Lower leg skin (tissue), 4 donors: ENCODE measurements around the gene CYSTM1. TPM values are rescaled to one million over a fixed set of nuclear protein-coding genes. Genes with fewer than 3 reads are reported as not detected.

ENCODE experiments used
- DNase-seq, 2 donors: peaks; one replicate each; pipeline ENCODE4 v3.0.0-alpha.2; 2019; ENCODE audit warnings: low spot score in 2 of 2
- H3K4me3 ChIP-seq: fragments of 200-600 bp; sonication (generic); 2 replicates; pipeline ENCODE4 v1.5.1; 2017; ENCODE audit warnings: mild to moderate bottlenecking, low read depth; ENCODE audit not compliant: poor library complexity, severe bottlenecking
- CTCF ChIP-seq, 3 donors: fragments of 450-650 bp; IDR thresholded peaks; one replicate each; pipeline ENCODE4 v1.5.1; 2016; ENCODE audit warnings: antibody characterized with exemption in 3 of 3, mild to moderate bottlenecking in 3 of 3, moderate library complexity in 2 of 3
- POLR2A ChIP-seq, 2 donors: fragments of 450-650 bp; IDR thresholded peaks; one replicate each; pipeline ENCODE4 v1.6.1; 2016 to 2017; ENCODE audit warnings: antibody characterized with exemption in 2 of 2, mild to moderate bottlenecking in 1 of 2, moderate library complexity in 1 of 2
- WGBS, 2 donors: methylation state at CpG; one replicate each; pipeline ENCODE4 v1.1.5; 2018; 5-methylcytosine and 5-hydroxymethylcytosine counted together
- intact Hi-C: fragments of 100-400 bp; cut with DNase I; formaldehyde crosslinking; loops from one replicate; pipeline ENCODE4 v1.15.0; 2023; ENCODE audit warnings: low total_unique reads
- total RNA-seq, 4 donors: library from RNA; depleted of rRNA; stranded (reverse); fragments of >200 nt; gene quantifications; one replicate each; pipeline ENCODE4 v1.1.0, GENCODE V29; 2016

The CYSTM1 gene
- total RNA-seq, 4 donors from 2014 or later = 12.9 to 53.6 (median 33.0) TPM

- DNase-seq = peak in 1 of 2 donors; percentile 53
- intact Hi-C loops = no loop called here
- no peak overlapping the region for H3K4me3 ChIP-seq
- WGBS, 2 donors = 67 to 74% methylated on average over 2 of the region's 2 CpGs
- TF ChIP-seq CTCF (IDR thresholded peaks at IDR 0.05) (no peak), POLR2A (IDR thresholded peaks at IDR 0.05) (no peak)
These were observed 84.5 kb downstream of the CYSTM1 start for GRCh38 chr5:140259500-140259899.

GRCh38 chr5:140260089-140260656 lies 85.2 kb downstream of the CYSTM1 start:
- no peak overlapping the region for H3K4me3 ChIP-seq
- TF ChIP-seq CTCF (IDR thresholded peaks at IDR 0.05) (no peak), POLR2A (IDR thresholded peaks at IDR 0.05) (no peak)
- intact Hi-C loops = no loop called here
- WGBS, 2 donors = 86 to 89% methylated on average over 2 of the region's 2 CpGs
- DNase-seq = peak in 1 of 2 donors; percentile 42

DNA sequence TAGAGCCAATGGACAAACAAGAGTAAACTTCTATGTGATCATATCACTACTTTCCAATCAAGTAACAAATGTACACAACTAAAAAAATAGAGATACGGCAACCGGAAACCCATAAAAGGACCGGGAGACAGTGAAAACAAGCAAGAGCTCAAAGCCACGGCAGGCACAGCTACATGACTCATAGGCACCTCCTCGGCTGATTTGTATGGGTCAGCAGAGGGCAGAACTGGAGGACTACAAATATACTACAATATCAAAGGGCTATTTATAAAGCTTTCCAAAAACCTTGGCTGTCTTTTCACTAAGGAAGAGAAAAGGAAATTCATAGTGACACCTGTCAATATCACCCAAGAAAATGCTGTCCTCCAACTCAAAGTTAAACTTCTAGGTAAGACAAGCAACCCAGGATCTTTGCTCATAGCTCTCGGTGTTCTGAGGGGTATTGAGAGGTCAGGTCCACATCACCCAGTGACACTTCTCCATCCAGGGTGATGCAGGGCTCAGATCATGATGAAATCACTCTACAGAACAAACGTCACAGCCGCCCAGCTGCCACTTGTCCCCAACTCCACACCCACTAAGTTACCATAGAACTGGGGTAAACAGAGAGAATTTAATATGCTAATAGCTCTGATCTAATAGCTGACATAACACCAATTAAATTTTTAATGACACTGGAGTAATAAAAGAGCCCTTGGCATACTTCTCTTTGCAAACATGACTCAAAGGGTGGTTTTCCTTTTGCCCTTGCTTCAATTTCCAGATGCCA lies 86.6 kb downstream of the CYSTM1 start:
- intact Hi-C loops = no loop called here
- WGBS, 2 donors = 16% methylated on average over 8 of the region's 8 CpGs
- H3K4me3 ChIP-seq = no peak overlapping the region
- TF ChIP-seq POLR2A (IDR thresholded peaks at IDR 0.05) = no peak
- no peak for TF ChIP-seq CTCF (IDR thresholded peaks at IDR 0.05)
- peak in 1 of 2 donors; percentile 79 for DNase-seq

DNA sequence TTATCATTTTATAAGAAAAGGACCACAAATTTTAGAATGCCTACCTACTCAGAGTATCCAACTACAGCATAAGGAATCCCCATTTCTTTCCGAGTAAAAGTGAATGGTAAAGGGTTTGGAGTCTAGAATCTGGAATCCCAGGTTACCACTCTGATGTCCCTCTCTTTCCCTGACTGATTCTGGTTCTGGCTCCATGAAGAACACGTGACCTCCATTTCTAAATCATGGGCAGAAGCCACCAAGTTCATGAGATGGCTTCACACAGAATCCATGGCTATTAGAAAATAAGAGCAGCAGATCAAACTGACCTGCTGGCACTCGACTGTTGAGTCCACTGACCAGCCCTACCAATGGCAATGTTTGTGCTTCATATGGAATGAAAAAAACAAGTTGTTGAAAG lies 87.2 kb downstream of the CYSTM1 start:
- intact Hi-C loops = no loop called here
- 53 to 75% methylated on average over 3 of the region's 3 CpGs for WGBS, 2 donors
- no peak overlapping the region for H3K4me3 ChIP-seq

GRCh38 chr5:140262839-140263238 lies 87.9 kb downstream of the CYSTM1 start:
- WGBS, 2 donors = 86 to 87% methylated on average over 3 of the region's 3 CpGs
- H3K4me3 ChIP-seq = no peak overlapping the region
- intact Hi-C loops = no loop called here
- DNase-seq = no peak
- no peak for TF ChIP-seq CTCF (IDR thresholded peaks at IDR 0.05)

More for the DNA sequence above, 87.2 kb downstream of the CYSTM1 start:
- TF ChIP-seq CTCF (IDR thresholded peaks at IDR 0.05) (no peak), POLR2A (IDR thresholded peaks at IDR 0.05) (no peak)
- no peak for DNase-seq
